ENCODE results near the gene LEAP2. TPM values are rescaled to one million over a fixed set of nuclear protein-coding genes. Genes with fewer than 3 reads are reported as not detected.

LEAP2 gene
- total and polyA plus RNA-seq, 8 donors: 0.92 to 2.3 (median 1.4) TPM; not detected in 2

GRCh38 chr5:132901036-132901435, 27.6 kb downstream of the LEAP2 start:
- Histone ChIP-seq H3K4me1 (peaks cover 0 to 17% (median 7%) of the 10 kb centered on the region in 4 donors), H3K4me3 (no peak overlapping the region), H3K9me3 (no peaks in the 10 kb centered on the region), H3K36me3 (peaks cover 14 to 72% (median 67%) of the 10 kb centered on the region in 4 donors), H3K27me3 (no peaks in the 10 kb centered on the region), H3K27ac (no peak overlapping the region)
- peak in 1 of 2 donors; percentile 11 for DNase-seq
- intact Hi-C loops (cut with DNase I; ENCODE audit: low total_unique reads): no loop called here
- 46 to 69% (median 60%) methylated on average over 4 of the region's 4 CpGs for WGBS, 5 donors
- TF ChIP-seq, protein P1, sequence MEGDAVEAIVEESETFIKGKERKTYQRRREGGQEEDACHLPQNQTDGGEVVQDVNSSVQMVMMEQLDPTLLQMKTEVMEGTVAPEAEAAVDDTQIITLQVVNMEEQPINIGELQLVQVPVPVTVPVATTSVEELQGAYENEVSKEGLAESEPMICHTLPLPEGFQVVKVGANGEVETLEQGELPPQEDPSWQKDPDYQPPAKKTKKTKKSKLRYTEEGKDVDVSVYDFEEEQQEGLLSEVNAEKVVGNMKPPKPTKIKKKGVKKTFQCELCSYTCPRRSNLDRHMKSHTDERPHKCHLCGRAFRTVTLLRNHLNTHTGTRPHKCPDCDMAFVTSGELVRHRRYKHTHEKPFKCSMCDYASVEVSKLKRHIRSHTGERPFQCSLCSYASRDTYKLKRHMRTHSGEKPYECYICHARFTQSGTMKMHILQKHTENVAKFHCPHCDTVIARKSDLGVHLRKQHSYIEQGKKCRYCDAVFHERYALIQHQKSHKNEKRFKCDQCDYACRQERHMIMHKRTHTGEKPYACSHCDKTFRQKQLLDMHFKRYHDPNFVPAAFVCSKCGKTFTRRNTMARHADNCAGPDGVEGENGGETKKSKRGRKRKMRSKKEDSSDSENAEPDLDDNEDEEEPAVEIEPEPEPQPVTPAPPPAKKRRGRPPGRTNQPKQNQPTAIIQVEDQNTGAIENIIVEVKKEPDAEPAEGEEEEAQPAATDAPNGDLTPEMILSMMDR (IDR thresholded peaks at IDR 0.05): no peak
- no peak for TF ChIP-seq POLR2AphosphoS5 (IDR thresholded peaks at IDR 0.05)
- no peak for TF ChIP-seq EP300 (IDR thresholded peaks at IDR 0.05)
- TF ChIP-seq POLR2A (IDR thresholded peaks at IDR 0.05): no peak

DNA sequence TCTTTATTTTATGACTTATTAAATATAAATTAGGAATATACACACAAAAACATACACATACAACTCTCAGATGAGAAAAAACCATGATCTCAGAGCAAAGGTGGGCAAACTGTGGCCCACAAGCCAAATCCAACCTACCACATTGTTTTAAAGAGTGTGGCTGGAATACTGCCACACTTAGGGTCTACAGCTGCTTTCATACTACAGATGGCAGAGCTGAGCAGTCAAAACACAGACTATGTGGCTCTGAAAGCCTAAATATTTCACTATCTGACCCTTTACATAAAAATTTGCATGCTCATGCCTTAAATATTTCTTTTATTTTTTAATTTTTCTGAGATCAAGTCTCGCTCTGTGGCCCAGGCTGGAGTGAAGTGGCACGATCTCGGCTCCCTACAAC, 28.3 kb downstream of the LEAP2 start:
- H3K4me1 ChIP-seq: peaks cover 0 to 21% (median 10%) of the 10 kb centered on the region in 4 donors
- peak in 1 of 2 donors; percentile 9 for DNase-seq
- H3K4me3 ChIP-seq: no peak overlapping the region
- 95 to 100% (median 99%) methylated on average over 3 of the region's 3 CpGs for WGBS, 5 donors
- no peaks in the 10 kb centered on the region for H3K9me3 ChIP-seq
- intact Hi-C loops (cut with DNase I; ENCODE audit: low total_unique reads): no loop called here
- H3K36me3 ChIP-seq: peaks cover 7 to 65% (median 60%) of the 10 kb centered on the region in 4 donors
- H3K27ac ChIP-seq: no peak overlapping the region
- no peaks in the 10 kb centered on the region for H3K27me3 ChIP-seq
- TF ChIP-seq EP300 (IDR thresholded peaks at IDR 0.05) (no peak), POLR2AphosphoS5 (IDR thresholded peaks at IDR 0.05) (no peak), POLR2A (IDR thresholded peaks at IDR 0.05) (no peak)
- TF ChIP-seq, protein P1 (IDR thresholded peaks at IDR 0.05): no peak

DNA sequence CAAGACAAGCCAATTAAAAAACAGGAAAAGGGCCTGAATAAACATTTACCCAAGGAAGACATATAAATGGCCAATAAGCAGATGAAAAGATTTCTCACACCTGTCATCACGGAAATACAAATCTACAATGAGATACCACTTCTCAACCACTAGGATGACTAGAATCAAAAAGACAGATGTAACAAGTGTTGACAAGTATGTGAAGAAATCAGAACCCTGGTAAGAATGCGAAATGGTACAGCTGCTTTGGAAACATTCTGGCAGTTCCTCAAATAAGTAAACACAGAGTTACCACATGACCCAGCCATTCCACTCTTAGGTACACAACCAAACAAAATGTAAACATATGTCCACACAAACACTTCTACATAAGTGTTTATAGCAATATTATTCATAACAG, 32.5 kb downstream of the LEAP2 start:
- no peak overlapping the region for H3K4me3 ChIP-seq
- H3K4me1 ChIP-seq: peaks cover 0 to 22% (median 9%) of the 10 kb centered on the region in 4 donors
- TF ChIP-seq POLR2A (IDR thresholded peaks at IDR 0.05): no peak
- peak in 2 of 3 donors; percentile 38 to 42 for TF ChIP-seq POLR2AphosphoS5 (IDR thresholded peaks at IDR 0.05)
- TF ChIP-seq, protein P1 (IDR thresholded peaks at IDR 0.05): no peak
- TF ChIP-seq EP300 (IDR thresholded peaks at IDR 0.05): no peak
- WGBS, 5 donors: 31 to 57% (median 41%) methylated on average over 2 of the region's 2 CpGs
- H3K27me3 ChIP-seq: no peaks in the 10 kb centered on the region
- intact Hi-C loops (cut with DNase I; ENCODE audit: low total_unique reads): no loop called here
- no peak for DNase-seq
- H3K27ac ChIP-seq: no peak overlapping the region
- peaks cover 0 to 55% (median 50%) of the 10 kb centered on the region in 4 donors for H3K36me3 ChIP-seq
- no peaks in the 10 kb centered on the region for H3K9me3 ChIP-seq

DNA sequence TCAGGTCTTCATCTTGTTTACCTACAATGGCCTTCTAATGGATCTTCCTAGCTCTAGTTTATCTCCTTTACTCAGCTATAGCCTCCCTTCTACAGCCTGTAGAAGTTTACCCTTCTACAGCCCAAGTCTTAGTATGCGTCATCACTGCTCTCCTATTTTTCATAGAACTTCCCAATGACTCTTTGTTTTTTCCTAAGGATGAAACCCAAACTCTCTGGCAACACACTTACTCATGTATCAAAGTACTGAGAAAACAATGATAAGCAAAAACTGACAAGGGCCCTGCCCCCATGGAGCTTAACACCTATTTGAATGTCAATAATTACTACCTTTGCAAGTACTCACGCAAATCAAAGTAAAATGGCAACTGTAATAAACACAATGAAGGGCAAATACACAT, 33.7 kb downstream of the LEAP2 start:
- Histone ChIP-seq H3K27me3 (no peaks in the 10 kb centered on the region), H3K4me3 (no peak overlapping the region), H3K27ac (no peak overlapping the region), H3K36me3 (peaks cover 5 to 55% (median 46%) of the 10 kb centered on the region in 4 donors), H3K9me3 (no peaks in the 10 kb centered on the region), H3K4me1 (peaks cover 0 to 17% (median 7%) of the 10 kb centered on the region in 4 donors)
- no peak for DNase-seq
- intact Hi-C loops (cut with DNase I; ENCODE audit: low total_unique reads): no loop called here
- 72 to 88% (median 79%) methylated on average over 2 of the region's 2 CpGs for WGBS, 5 donors
- TF ChIP-seq POLR2A (IDR thresholded peaks at IDR 0.05) (no peak), POLR2AphosphoS5 (IDR thresholded peaks at IDR 0.05) (no peak), EP300 (IDR thresholded peaks at IDR 0.05) (no peak)
- TF ChIP-seq, protein P1 (IDR thresholded peaks at IDR 0.05): no peak
